Astrocyte (in vitro differentiated cells and primary cell): ENCODE measurements around the gene ATL1. TPM values are rescaled to one million over a fixed set of nuclear protein-coding genes. Genes with fewer than 3 reads are reported as not detected.

Experiments
- DNase-seq: peaks from one replicate; pipeline ENCODE4 v3.0.0-alpha.2; 2010; ENCODE audit warnings: low read depth
- FAIRE-seq: peaks from 2 replicates; lab custom pipeline; 2011; peaks lifted over from hg19 to GRCh38; lab: Jason Lieb, UNC
- H2AFZ ChIP-seq: 2 replicates; pipeline ENCODE4 v1.6.0; 2012; ENCODE audit warnings: low read depth, low read length, inconsistent platforms
- H3K27ac ChIP-seq: 2 replicates; pipeline ENCODE4 v1.5.1; 2011; ENCODE audit warnings: low read depth, low read length, inconsistent platforms
- H3K27me3 ChIP-seq: 2 replicates; pipeline ENCODE4 v1.6.0; 2011; ENCODE audit warnings: low read length, inconsistent platforms; ENCODE audit not compliant: insufficient read depth
- H3K36me3 ChIP-seq: 2 replicates; pipeline ENCODE4 v1.5.1; 2011; ENCODE audit warnings: low read length, inconsistent platforms; ENCODE audit not compliant: insufficient read depth
- H3K4me1 ChIP-seq: 2 replicates; pipeline ENCODE4 v1.5.1; 2011; ENCODE audit warnings: low read length, inconsistent platforms; ENCODE audit not compliant: insufficient read depth
- H3K4me2 ChIP-seq: 2 replicates; pipeline ENCODE4 v1.6.0; 2012; ENCODE audit warnings: low read length, inconsistent platforms
- H3K4me3 ChIP-seq: 2 replicates; pipeline ENCODE4 v1.5.1; 2011; ENCODE audit warnings: low read depth, mild to moderate bottlenecking, low read length, inconsistent platforms; ENCODE audit not compliant: insufficient read depth
- H3K79me2 ChIP-seq: 2 replicates; pipeline ENCODE4 v1.6.0; 2012; ENCODE audit warnings: mild to moderate bottlenecking, low read length, inconsistent platforms; ENCODE audit not compliant: insufficient read depth
- H3K9ac ChIP-seq: 2 replicates; pipeline ENCODE4 v1.6.0; 2012; ENCODE audit warnings: mild to moderate bottlenecking, low read length, inconsistent platforms
- H3K9me3 ChIP-seq: 2 replicates; pipeline ENCODE4 v1.5.1; 2012; ENCODE audit warnings: low read depth, mild to moderate bottlenecking, low read length, inconsistent platforms; ENCODE audit not compliant: insufficient read depth
- H4K20me1 ChIP-seq: 2 replicates; pipeline ENCODE4 v1.6.0; 2012; ENCODE audit warnings: low read length, inconsistent platforms; ENCODE audit not compliant: insufficient read depth
- H3K27ac Mint-ChIP-seq: one replicate; pipeline ENCODE4 v1.8.0; 2021; ENCODE audit warnings: mild to moderate bottlenecking, mixed read lengths; ENCODE audit not compliant: unreplicated experiment
- H3K27me3 Mint-ChIP-seq: one replicate; pipeline ENCODE4 v1.8.0; 2021; ENCODE audit warnings: low read depth, mixed read lengths; ENCODE audit not compliant: unreplicated experiment
- H3K36me3 Mint-ChIP-seq: one replicate; pipeline ENCODE4 v1.8.0; 2021; ENCODE audit warnings: low read depth, mixed read lengths; ENCODE audit not compliant: unreplicated experiment
- H3K4me1 Mint-ChIP-seq: one replicate; pipeline ENCODE4 v1.8.0; 2021; ENCODE audit warnings: low read depth, mixed read lengths; ENCODE audit not compliant: unreplicated experiment
- H3K4me3 Mint-ChIP-seq: one replicate; pipeline ENCODE4 v1.8.0; 2021; ENCODE audit warnings: mild to moderate bottlenecking, moderate library complexity, mixed read lengths; ENCODE audit not compliant: unreplicated experiment
- H3K9me3 Mint-ChIP-seq: one replicate; pipeline ENCODE4 v1.8.0; 2021; ENCODE audit warnings: mild to moderate bottlenecking, mixed read lengths; ENCODE audit not compliant: unreplicated experiment
- CTCF ChIP-seq: IDR thresholded peaks from 2 replicates; pipeline ENCODE4 v1.5.1; 2011; ENCODE audit warnings: low read depth, mild to moderate bottlenecking, inconsistent platforms, low read length, moderate library complexity; ENCODE audit not compliant: insufficient read depth
- EZH2 ChIP-seq: IDR thresholded peaks from 2 replicates; pipeline ENCODE4 v1.6.1; 2012; ENCODE audit warnings: mild to moderate bottlenecking, low read length, inconsistent platforms; ENCODE audit not compliant: insufficient read depth
- total RNA-seq: library from RNA; stranded (reverse); gene quantifications from 2 replicates; pipeline ENCODE4 v1.2.1, GENCODE V29; 2021

ATL1 gene
- total RNA-seq, 1 donor from 2014 or later, result 15.8 TPM

DNA sequence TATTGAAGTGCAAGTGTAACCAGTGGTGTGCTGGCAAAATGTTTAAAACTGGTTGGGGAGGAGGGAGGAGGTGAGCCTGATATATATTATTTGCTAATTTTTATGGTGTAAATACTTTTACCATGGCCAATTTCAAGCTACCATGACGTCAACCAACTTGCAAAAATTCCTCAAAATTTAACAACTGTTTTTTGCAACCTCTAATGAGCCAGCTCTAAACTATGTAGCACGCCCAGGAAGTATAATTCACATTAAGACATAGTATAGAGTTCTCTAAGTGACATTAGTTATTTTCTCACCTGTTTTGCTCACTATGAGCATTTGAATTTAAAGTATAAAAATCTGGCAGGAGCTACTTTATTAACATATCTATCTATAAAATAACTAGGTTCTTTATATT, 41.4 kb downstream of the ATL1 start:
- H3K36me3 Mint-ChIP-seq, result peaks cover 5% of the 10 kb centered on the region
- no peaks in the 10 kb centered on the region for H3K9me3 Mint-ChIP-seq
- H3K4me3 ChIP-seq, result no peak overlapping the region
- H3K4me1 ChIP-seq, result peaks cover 9% of the 10 kb centered on the region
- no peaks in the 10 kb centered on the region for H3K36me3 ChIP-seq
- no peaks in the 10 kb centered on the region for H3K9me3 ChIP-seq
- H3K79me2 ChIP-seq, result no peaks in the 10 kb centered on the region
- no peak overlapping the region for H3K4me3 Mint-ChIP-seq
- no peak overlapping the region for H2AFZ ChIP-seq
- TF ChIP-seq CTCF, result no peak
- H3K27me3 ChIP-seq, result no peaks in the 10 kb centered on the region
- no peaks in the 10 kb centered on the region for H3K27me3 Mint-ChIP-seq
- H4K20me1 ChIP-seq, result no peaks in the 10 kb centered on the region
- no peak overlapping the region for H3K27ac ChIP-seq
- H3K4me2 ChIP-seq, result no peak overlapping the region
- H3K9ac ChIP-seq, result no peak overlapping the region
- DNase-seq, result peak; percentile 16
- H3K27ac Mint-ChIP-seq, result no peak overlapping the region
- H3K4me1 Mint-ChIP-seq, result peaks cover 25% of the 10 kb centered on the region
- no peak for FAIRE-seq

GRCh38 chr14:50602035-50602434, 42.1 kb downstream of the ATL1 start:
- no peak for DNase-seq
- no peak for FAIRE-seq
- Mint-ChIP-seq H3K27me3 (no peaks in the 10 kb centered on the region), H3K9me3 (no peaks in the 10 kb centered on the region), H3K4me3 (no peak overlapping the region), H3K27ac (no peak overlapping the region), H3K4me1 (peaks cover 30% of the 10 kb centered on the region), H3K36me3 (peaks cover 6% of the 10 kb centered on the region)
- H3K79me2 ChIP-seq, result no peaks in the 10 kb centered on the region
- no peak overlapping the region for H3K4me3 ChIP-seq
- H2AFZ ChIP-seq, result no peak overlapping the region
- no peaks in the 10 kb centered on the region for H3K36me3 ChIP-seq
- no peak overlapping the region for H3K9ac ChIP-seq
- H3K9me3 ChIP-seq, result no peaks in the 10 kb centered on the region
- H3K4me1 ChIP-seq, result peaks cover 9% of the 10 kb centered on the region
- no peak for TF ChIP-seq EZH2
- TF ChIP-seq CTCF, result no peak
- H4K20me1 ChIP-seq, result no peaks in the 10 kb centered on the region
- H3K4me2 ChIP-seq, result no peak overlapping the region
- H3K27me3 ChIP-seq, result no peaks in the 10 kb centered on the region
- H3K27ac ChIP-seq, result no peak overlapping the region

DNA sequence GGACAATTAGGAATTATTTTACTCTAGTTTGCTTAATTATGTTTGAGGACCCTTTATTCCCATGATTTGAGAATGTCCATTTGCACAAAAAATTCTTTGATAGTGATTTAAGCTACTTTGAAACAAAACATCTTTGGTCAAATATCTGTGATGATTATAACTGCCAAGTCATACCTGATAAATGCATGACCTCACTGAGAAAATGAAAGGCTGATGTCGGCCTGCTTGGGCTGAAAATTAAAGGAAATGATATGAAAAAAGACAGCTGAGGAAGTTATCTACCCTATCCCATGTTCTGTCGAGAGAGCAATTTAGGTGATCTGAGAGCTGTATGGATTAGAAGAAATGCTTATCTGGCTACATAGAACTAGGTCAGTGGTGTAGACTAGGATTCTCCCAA, 43.6 kb downstream of the ATL1 start:
- Histone ChIP-seq H3K9ac (no peak overlapping the region), H3K36me3 (no peaks in the 10 kb centered on the region), H3K27me3 (no peaks in the 10 kb centered on the region), H3K4me3 (no peak overlapping the region), H3K79me2 (no peaks in the 10 kb centered on the region), H3K9me3 (no peaks in the 10 kb centered on the region), H2AFZ (peak overlapping the region; percentile 57), H4K20me1 (no peaks in the 10 kb centered on the region), H3K4me1 (peaks cover 9% of the 10 kb centered on the region), H3K4me2 (peak overlapping the region; percentile 41), H3K27ac (no peak overlapping the region)
- peaks cover 6% of the 10 kb centered on the region for H3K36me3 Mint-ChIP-seq
- peak; percentile 23 for DNase-seq
- H3K27me3 Mint-ChIP-seq, result no peaks in the 10 kb centered on the region
- no peak overlapping the region for H3K4me3 Mint-ChIP-seq
- TF ChIP-seq CTCF (no peak), EZH2 (no peak)
- no peaks in the 10 kb centered on the region for H3K9me3 Mint-ChIP-seq
- peaks cover 35% of the 10 kb centered on the region for H3K4me1 Mint-ChIP-seq
- no peak overlapping the region for H3K27ac Mint-ChIP-seq
- no peak for FAIRE-seq
